Stromal cell of bone marrow (primary cell): Measurements from ENCODE around the gene STAT4.
A peak's percentile ranks its signal among the peaks of the same experiment; 100 is the strongest.

ENCODE experiments used
- DNase-seq: peaks from one replicate; pipeline ENCODE4 v3.0.0-alpha.2; 2012; ENCODE audit warnings: low read depth

The STAT4 gene

DNA sequence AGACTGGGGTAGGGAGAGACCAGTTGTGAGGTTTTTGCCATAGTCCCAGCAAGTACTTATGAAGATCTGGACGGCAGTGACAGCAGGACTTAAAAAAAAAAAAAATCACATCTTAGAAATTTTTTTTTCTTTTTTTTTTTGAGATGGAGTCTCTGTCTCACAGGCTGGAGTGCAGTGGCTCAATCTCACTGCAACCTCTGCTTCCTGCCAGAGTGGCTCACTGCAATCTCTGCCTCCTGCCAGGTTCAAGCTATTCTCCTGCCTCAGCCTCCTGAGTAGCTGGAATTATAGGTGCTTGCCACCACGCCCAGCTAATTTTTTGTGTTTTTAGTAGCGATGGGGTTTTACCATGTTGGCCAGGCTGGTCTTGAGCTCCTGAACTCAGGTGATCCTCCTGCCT, 22.4 kb upstream of the STAT4 start:
- DNase-seq = no peak

DNA sequence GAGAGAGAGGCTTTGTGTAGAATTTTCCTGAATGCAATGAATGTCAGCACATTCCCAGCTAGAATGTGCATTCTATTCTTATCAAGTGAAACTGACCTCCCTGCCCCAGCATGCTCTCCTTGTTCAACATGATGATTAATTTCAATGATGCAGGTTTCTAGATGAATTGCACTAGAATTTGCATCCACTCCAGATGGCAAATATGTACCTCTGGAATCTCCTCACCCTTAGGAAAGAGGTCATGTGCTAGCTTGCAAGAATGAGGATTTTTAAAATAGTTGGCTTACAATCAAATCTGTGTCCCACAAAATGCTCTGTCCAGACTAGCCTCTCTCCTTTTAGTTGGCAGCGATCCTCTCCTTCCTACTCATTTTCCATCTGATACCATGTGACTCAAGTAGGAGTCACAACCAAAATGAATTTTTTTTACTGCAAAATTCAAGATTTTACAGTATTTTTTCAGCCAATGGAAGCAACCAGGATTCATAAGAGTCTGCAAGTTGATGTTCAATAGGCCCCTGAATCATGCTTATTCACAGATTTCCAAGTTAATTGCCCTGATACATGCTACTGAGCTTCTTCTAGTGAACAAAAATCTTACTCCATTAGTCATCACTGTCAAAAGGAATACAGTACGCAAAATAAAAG, 21.0 kb upstream of the STAT4 start:
- DNase-seq = peak; percentile 96

DNA sequence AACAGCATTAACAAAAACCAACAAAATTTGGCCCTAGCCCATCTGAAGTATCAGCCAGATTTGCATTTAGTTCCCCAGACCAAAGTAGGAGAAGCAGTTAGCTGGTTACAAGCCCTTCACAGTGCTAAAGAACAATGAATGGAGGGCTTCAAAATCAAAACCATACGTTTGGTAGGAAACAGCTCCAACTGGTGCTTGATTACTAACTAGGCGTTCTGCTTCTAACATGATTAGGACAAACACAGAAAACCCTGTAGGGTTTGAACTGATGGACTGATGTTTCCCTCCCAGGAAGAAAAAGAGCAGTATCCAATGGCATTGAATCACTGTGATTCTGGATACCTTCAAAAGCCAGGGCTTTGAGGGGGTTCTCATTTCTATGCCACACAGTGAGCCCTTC, 20.5 kb upstream of the STAT4 start:
- no peak for DNase-seq

DNA sequence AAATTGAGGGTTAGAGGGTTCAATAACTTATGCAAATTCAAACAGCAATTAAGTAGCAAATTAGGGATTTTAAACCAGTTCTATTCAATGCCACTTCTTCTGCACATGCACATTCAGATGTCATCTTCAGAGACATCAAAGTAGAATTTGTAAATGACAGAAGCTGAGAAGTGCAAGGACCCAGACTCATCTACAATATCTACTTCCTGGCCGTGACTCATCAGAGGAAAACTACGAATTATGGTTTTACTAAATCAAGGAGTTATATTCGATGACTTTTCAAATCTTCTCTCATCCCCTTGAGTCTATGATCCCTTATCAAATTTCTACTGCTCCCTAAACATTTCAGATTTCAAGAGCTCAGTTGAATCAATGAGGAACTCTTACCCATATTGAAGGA, 20.0 kb upstream of the STAT4 start:
- no peak for DNase-seq

DNA sequence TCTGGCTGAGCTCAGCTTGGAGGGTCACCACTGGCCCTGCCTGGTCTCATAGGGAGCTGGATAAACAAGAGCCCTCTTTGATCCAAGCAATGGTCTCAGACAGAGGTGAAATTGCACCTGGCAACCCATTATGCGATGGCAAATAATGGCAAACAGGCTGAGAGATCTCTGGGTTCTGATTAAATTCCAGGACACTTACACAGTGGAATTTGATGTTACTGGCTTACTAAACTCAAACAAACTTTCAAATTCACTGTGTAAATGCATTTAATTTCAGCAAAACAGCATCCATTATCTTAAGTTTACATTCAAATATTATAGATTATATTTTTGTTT, 19.5 kb upstream of the STAT4 start:
- DNase-seq = no peak

DNA sequence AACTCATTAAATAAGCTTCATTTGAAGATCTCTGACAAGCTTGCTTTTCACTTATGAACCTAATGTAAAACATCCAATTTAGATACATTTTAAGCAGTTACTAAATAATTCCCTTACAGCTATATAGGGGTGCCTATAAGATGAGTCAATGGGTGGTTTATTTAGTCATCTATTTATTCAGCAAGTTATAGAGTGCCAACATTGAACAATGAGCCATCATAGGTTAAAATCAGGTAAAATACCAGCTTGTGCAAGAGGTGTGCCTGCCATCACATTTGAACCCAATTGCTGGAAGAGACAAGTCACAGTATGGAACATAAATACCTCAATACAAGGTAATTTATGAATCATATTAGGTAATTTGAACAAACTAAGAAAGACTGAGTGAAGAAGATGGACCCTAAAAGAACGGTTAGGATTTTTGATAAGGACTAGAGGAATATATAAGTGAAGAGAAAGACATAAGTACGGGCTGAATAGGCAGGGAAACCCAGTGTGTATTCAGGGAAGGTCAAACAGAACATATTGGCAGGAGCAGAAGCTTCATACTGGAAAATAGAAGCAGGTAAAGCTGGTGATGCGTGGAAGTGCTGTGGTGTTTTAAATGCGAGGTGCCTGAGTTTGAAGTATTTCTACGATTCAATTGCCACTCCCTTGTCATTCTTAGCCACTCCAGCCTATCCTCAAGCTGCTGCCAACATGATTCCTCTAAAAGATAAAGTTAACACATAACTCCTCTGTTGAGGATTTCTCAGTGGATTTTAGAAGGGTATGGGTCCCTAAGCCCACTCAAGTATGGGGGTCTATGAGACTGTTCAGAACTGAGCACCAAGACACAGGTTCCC, 18.9 kb upstream of the STAT4 start:
- no peak for DNase-seq

DNA sequence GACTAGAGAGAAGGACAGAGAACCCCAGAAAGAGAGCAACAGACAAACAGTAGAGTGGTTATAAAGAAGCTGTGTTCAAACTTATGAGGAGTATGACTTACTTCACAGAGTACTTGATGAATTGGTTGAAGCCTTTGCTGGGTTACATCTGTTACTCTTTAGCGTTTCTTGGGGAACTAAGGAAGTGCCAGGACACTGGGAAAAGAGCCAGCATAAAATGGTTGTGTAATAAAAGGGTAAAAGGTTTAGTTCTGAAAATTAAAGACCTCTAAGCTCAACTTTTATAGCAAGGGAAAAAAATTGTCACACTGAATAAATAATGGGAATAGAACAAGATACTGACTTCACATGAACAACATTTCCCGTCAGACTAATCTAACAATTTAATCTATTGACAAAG, 17.0 kb upstream of the STAT4 start:
- DNase-seq = peak; percentile 92

DNA sequence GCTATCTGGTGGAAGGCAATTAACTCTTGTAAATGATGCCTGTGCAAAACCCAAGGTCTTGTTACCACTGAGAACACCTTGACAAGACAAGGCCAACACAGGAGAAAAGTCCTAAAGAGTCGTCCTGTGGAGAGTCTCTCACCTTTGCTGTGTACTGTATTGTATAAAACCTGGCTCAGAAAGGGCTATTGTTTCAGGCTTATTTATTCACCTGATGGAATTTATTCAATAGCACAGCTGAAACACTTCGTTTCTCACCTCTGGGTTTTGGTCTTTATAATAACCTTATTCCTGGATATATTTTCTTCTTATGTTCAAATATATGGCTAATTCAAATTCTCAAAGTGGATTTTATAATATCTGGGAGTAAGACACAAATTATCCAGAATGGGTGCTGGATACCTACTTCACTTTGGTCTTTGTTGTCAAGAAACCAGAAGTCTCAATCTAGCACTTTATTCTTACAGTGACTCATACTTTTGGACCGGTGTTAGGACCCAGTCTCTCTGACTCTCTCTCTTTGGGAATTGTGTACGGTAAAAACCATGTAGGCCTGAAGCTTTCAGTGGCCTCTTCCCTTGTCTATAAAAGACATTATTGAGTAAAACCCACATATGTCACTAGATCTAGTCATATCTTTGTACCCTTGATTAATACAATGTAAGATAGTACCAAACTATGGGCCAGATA, 16.1 kb upstream of the STAT4 start:
- no peak for DNase-seq

DNA sequence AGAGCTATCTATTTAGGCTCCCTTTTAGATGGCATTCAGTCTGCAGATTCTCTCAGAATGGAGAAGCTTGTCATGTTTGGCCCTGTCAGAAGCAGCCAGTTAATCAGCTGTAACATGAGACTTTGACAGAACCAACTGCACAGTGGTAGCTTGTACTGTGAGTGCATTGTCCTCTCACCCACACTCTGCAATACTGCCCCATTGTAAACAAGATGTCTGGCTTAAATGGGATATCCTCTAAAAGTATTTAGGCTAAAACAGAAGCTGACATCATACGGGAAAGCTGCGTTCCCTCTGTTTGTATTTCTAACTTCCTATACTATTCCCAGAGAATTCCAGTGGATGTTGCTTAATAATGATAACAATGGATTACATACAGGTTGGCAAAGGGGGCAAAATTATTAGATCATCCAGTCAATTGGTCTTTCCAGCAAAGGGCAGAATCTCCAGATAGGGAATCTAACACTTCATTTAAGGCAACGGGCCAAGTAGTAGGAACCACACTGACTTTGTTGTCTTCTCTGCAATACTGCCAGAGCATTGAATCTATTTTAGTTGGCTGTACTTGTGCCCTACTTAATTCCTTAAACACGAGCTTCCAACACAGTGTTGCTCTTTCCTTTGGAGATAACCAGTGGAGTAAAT, 15.4 kb upstream of the STAT4 start:
- no peak for DNase-seq

DNA sequence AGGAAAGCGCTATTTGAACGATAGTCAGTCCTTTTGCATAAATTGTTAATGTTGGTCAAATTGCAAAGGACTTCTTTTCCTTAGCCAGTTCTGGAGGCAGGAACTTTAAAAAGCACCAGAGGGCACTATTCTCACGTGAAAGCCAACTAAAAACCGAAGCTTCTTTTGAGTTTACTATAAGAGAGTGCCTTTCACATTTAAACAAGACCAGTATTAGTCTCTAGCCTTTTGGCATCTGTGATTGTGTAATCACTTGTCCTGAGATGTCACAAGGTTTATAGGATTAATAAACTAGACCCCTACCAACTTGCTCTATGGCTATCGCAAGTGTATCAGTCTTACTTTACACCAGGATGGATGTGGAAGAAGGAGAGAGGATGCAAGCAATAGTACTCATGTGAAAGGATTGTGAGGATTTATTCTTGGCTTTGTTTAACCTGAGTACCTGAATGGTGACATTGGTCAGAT, 14.4 kb upstream of the STAT4 start:
- peak; percentile 41 for DNase-seq

DNA sequence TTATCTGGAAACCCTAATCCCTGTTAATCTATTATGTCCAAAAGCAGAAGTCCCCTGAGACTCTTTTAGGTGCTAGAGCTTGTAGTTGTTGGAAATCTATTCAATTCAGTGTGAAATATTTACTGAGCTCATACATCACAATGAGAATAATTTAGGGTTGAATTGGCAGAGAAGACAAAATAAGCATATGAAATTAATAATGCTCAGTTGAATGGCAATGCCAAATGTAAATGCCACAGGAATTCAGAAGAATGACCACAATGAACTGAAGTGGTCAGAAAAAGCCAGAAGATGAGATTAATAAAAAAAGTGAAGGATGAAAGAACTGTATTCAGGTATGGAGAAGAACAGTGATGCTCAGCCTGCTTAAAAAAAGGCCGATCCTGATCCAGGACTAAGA, 8.0 kb upstream of the STAT4 start:
- DNase-seq = no peak

DNA sequence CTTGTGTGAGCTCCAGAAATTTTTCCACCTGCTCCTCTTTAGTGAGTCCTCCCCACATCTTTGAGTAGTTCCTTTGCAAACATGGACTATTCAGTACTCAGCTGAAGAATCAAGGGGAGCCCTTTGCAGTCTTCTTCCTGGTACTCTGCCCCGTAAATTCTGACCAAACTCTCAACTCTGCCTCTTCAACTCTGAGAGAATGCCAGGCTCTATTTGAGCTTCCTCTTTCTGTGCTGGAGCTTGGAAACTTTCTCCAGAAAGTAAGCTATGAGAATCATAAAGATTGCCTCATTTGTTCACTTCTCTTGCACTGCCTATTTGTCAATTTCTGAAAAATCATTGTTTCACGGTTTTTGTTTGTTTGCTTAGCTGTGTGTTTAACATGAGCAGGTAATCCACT, 7.4 kb upstream of the STAT4 start:
- DNase-seq = no peak

DNA sequence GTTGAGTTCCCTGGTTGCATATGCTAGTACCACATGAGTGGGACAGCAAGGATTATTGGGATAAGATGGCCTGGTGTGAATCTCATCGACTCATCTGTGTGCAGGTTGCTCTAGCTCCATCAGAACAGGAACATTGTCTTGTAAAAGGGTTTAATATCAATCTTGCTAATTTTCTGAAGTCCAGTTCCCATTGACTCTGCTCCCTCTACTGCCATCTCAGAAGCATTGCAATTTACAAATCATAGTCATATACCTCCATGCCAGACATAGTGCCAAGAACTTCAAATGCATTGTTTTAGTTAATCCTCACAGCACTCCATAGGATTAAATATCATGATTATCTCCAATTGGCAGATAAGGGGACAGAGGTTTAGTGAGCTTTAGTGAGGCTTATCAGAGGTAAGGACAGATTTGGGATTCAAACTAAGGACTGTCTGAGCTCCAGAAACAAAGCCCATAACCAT, 4.8 kb upstream of the STAT4 start:
- DNase-seq = no peak

DNA sequence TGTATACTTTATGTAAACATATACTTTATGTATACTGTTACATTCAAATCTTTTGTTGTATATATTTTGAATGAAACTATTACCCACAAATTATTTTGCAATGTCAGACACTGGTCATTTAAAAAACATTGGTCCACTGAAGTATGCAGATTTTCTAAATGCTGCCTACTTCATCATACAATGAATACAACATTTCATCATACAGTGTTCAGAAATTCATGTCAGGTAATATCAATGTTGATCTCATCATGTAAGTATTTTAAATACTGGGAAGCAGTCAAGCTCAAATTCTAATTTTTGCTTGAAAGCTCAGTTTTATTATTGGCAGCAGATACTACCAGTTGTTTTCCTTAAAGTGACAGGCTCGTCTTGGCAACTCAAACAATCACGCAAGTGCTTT, 2.9 kb upstream of the STAT4 start:
- no peak for DNase-seq

DNA sequence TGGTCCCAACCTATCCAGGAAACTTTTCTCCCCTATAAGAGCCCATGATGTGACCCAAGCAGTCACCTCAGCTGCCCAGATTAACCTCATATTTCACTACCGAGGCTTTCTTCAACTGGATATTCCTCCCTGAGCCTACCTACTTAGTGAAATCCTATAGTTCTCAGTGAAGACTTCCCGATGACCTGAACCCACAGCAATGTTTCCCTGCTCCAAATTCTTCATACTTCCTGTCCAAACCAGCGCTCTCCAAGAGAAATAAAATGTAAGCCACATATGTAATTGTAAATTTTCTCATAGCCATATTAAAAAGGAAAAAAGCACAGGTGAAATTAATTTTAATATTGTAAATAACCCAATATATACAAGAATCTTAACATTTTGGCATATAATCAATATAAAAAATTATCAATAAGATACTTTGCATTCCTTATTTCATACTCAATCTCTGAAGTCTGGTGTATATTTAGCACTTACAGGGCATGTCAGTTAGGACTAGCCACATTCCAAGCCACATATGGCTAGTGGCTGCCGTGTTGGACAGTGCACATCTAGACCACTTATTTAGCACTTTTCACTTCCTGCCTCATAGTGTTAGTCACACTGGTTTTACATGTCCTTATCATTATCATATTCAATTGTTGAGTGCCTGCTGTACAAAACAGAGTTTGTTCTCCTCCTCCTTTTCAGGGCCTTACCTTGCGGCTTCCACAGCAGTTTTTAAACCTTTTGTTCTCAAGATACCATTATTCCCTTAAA, 1.9 kb upstream of the STAT4 start:
- DNase-seq = no peak

DNA sequence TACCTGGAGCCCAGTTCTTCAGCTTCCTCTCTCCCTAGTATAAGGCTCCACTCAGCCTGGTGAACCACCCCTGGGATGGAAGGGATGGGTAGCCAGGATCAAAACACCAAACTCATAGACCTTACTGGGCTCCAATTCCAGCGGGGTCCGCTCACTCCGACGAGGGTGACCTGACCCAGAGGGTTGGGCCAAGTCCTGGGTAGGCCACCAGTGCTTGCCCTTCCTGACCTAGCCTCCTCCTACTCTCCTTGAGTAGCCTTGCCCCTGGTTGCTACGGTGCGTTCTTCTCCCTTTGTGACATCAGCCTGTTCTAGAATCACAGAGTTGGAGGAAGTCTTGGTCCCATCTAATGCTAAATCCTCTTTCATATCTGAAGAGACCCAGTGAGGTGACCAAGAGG, 537 bp upstream of the STAT4 start:
- DNase-seq = no peak

DNA sequence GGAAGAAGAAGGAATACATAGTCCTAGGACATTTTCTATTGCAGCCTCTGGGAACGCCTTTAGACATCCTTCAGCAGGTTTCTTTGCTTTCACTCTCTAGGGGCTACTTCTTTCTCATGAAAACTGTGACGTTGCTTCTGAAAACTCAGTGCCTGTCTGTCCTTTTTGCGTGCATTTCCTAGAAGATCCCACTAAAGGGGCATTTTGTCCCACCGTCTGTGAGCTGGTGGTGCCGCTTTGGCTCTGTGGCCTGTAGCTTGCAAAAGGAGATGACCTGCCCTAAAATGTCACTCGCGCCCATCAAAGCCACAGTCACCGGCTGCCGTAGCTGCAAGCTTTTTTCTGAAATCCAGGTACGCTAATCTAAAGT, 579 bp downstream of the STAT4 start:
- no peak for DNase-seq

DNA sequence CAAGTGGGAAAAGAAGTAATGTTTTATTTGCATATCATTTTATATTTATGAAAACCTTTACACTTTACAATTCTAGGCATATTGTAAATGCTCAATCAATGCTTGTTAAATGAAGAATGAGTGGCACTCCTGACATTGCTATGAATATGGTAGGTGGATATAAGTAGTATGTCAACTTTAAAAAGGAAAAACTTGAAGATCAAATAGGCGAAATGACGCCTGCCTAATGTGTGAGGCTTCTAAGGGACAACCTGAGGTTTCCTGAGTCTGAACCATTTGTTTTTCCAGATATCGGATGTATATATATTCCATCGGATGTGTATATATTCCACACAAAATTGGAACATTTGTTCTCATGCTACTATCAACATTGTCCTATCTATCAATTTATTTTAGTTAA, 1.4 kb downstream of the STAT4 start:
- DNase-seq = no peak

DNA sequence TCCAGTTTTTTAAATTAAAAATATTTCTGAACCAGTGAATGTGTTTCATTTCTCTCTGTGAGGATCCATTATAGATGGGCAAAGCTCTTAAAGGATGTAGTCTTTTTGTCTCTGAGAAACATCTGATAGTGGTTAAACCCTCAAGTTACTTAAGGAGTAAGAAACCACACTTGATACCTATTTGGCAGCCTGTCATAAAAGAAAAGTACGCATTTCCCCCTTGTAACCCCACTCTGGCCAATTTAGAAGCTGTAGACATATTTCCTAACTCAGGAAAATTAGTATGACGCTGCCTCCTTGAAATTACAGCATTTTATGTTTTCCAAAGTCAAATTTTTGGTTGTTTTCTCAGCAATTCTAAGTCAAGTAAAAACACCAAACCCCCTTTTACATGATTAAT, 2.0 kb downstream of the STAT4 start:
- no peak for DNase-seq

DNA sequence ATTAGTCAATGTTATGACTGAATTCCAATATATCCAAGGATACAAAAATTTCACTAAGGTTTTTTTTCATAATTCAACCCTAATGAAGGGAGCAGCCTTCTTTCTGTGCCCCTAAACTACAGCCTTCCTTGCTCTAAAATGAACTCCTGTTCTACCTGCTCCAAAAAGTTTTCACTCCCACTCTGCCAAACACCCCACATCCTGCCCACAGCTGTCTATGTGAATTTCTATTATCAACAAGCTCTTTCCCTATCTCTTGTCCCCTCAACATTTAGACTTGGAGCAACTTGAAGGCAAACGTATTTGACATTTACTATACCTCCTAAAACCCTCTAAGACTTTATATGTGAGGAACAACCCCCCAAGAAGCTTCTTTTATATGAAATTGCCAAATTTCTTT, 2.5 kb downstream of the STAT4 start:
- no peak for DNase-seq

DNA sequence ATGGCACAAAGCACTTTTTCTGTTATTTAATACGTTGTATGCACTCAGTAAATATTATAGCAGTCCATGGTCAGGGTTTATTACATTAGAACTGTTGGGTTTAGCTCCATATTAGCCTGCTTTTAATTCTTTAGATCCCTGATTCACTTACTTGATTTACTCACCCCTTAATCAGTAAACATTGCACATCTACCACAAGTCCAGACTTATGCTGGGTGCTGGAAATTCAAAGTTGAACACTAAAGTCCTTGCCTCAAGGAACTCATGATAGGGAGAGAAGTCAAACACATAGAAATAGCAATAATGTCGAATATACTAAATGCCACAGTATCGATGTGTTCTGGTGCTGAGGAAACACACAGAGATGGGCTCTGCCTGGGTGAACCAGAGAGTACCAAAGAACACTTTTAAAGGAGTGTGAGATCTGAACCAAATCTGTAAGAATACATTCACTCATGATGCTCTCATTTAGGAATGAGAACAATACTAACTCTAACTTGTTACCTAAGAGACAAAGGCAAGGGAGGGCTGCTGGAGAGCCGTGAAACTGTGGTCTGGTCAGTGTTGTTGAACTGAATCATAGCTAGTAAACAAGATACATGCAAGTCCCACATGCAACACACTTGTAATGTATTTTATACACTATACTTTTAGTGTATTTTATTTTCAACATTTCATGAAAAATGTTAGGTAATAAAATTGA, 4.9 kb downstream of the STAT4 start:
- no peak for DNase-seq
